IPS-18c (cell line): ENCODE measurements around the gene HOXB9.

Experiments used
- H3K4me3 ChIP-seq: 2 replicates; pipeline ENCODE4 v1.7.0; 2013; ENCODE audit warnings: low read depth, mild to moderate bottlenecking, low read length, moderate library complexity; ENCODE audit not compliant: insufficient read depth
- H3K9me3 ChIP-seq: one replicate; pipeline ENCODE4 v1.6.1; 2013; ENCODE audit warnings: mild to moderate bottlenecking, low read length, moderate library complexity; ENCODE audit not compliant: control insufficient read depth, insufficient read depth

HOXB9 gene

GRCh38 chr17:48586355-48587258 lies 39.6 kb downstream of the HOXB9 start:
- no peak overlapping the region for H3K4me3 ChIP-seq
- peaks cover 2% of the 10 kb centered on the region for H3K9me3 ChIP-seq

GRCh38 chr17:48584223-48584741 lies 41.9 kb downstream of the HOXB9 start:
- H3K4me3 ChIP-seq: no peak overlapping the region
- peaks cover under 1% of the 10 kb centered on the region for H3K9me3 ChIP-seq

- H3K4me3 ChIP-seq: no peak overlapping the region
- H3K9me3 ChIP-seq: no peaks in the 10 kb centered on the region
These were observed 42.4 kb downstream of the HOXB9 start for GRCh38 chr17:48583708-48584222.

GRCh38 chr17:48582750-48583069 lies 43.4 kb downstream of the HOXB9 start:
- no peak overlapping the region for H3K4me3 ChIP-seq

GRCh38 chr17:48579760-48580554 lies 46.2 kb downstream of the HOXB9 start:
- Histone ChIP-seq H3K4me3 (no peak overlapping the region), H3K9me3 (no peaks in the 10 kb centered on the region)

More at GRCh38 chr17:48582750-48583069, 43.4 kb downstream of the HOXB9 start:
- H3K9me3 ChIP-seq: no peaks in the 10 kb centered on the region

GRCh38 chr17:48579471-48579759 lies 46.7 kb downstream of the HOXB9 start:
- Histone ChIP-seq H3K9me3 (no peaks in the 10 kb centered on the region), H3K4me3 (no peak overlapping the region)

- Histone ChIP-seq H3K4me3 (no peak overlapping the region; the same call in 1 of the 2 replicates), H3K9me3 (no peaks in the 10 kb centered on the region)
These were observed 47.3 kb downstream of the HOXB9 start for GRCh38 chr17:48578616-48579470.

- H3K4me3 ChIP-seq: no peak within 1 kb of the TSS; the same call in 1 of the 2 replicates
- H3K9me3 ChIP-seq: no peaks in the 10 kb centered on the region
These were observed 48.1 kb downstream of the HOXB9 start, which contains the start of gene HOXB4 for GRCh38 chr17:48577946-48578615. HOXB4 (minus strand) TSS chr17:48578350; CDS start chr17:48578319, 31 bp downstream.

- no peak overlapping the region for H3K4me3 ChIP-seq
- no peaks in the 10 kb centered on the region for H3K9me3 ChIP-seq
These were observed 48.7 kb downstream of the HOXB9 start for GRCh38 chr17:48577330-48577945.

- Histone ChIP-seq H3K4me3 (no peak overlapping the region), H3K9me3 (no peaks in the 10 kb centered on the region)
These were observed 49.5 kb downstream of the HOXB9 start for GRCh38 chr17:48576479-48577309.

- Histone ChIP-seq H3K4me3 (no peak overlapping the region), H3K9me3 (no peaks in the 10 kb centered on the region)
These were observed 50.3 kb downstream of the HOXB9 start for GRCh38 chr17:48575673-48576478.

- no peaks in the 10 kb centered on the region for H3K9me3 ChIP-seq
- no peak overlapping the region for H3K4me3 ChIP-seq
These were observed 51.0 kb downstream of the HOXB9 start for GRCh38 chr17:48575066-48575582.

- Histone ChIP-seq H3K9me3 (no peaks in the 10 kb centered on the region), H3K4me3 (no peak overlapping the region)
These were observed 51.6 kb downstream of the HOXB9 start for GRCh38 chr17:48574505-48575065.

- H3K4me3 ChIP-seq: no peak overlapping the region
These were observed 54.2 kb downstream of the HOXB9 start for GRCh38 chr17:48571826-48572417.

More at GRCh38 chr17:48571826-48572417, 54.2 kb downstream of the HOXB9 start:
- H3K9me3 ChIP-seq: no peaks in the 10 kb centered on the region
